NCI-H2171 treated with DMSO at 0.1 percent for 48 hours (cell line): ENCODE measurements around the gene RBMS3.
"Not testable (repeated sequence)": the region's sequence is repeated elsewhere in the genome, so short reads cannot be mapped to it uniquely, and the experiment has no call there.

ENCODE experiments used
- DNase-seq: peaks from one replicate; lab custom pipeline; 2025; lab: John Stamatoyannopoulos, UW

Gene RBMS3

GRCh38 chr3:29789686-29790085 is 508.8 kb downstream of the RBMS3 start:
- no peak for DNase-seq

GRCh38 chr3:29796808-29797207 is 515.9 kb downstream of the RBMS3 start:
- DNase-seq: no peak

GRCh38 chr3:29802057-29802456 is 521.2 kb downstream of the RBMS3 start:
- DNase-seq: no peak

DNA sequence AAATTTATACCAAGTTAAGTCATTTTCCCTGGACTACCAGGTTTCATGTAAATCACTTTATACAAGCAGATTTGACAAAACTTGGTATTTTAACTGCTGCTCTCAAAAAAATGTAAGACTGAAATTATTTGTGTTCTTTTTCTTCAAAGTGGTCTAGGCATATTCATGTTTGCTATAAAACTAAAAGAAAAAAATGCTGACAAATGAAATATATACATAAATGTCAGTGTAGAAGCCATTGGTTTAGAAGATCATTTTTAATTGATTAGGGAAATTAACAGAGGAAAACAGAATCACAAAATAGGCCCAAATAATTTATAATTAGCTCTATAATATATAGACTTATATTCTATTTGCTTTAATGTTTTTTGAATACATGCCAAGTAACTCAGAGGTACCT is 523.2 kb downstream of the RBMS3 start:
- DNase-seq: no peak

DNA sequence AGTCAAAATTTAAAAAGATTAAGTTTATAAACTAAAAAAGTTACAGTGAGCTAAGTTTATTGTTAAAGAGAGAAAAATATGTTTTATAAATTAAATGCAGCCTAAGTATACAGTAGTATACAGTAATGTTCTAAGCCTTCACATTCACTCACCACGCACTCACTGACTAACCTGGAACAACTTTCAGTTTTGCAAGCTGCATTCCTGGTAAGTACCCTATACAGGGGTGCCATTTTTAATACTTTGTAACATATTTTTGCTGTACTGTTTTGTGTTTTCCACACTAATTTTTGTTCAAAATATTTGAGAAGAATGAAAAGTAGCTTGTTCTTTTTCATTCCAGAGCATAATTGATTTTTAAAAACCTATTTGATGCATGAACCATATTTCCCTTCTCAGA is 524.9 kb downstream of the RBMS3 start:
- no peak for DNase-seq

DNA sequence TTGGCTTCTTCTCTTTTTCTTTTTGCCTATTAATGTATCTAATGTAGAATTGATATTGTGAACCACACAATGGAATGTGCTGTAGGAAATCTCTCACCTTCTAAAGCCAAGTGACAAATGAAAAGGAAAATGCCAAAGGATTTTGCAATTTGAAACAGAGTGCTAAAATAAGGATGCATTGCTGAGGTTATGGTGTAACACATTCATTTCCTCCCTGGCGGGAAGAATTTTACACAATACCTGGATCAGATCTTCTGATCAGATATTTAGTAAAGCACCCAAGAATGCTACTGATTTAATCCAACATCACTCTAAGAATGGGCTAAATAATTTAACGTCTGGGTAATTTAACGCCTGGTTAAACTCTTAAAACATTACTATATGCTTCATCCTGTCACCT is 527.5 kb downstream of the RBMS3 start:
- DNase-seq: not testable (repeated sequence)

DNA sequence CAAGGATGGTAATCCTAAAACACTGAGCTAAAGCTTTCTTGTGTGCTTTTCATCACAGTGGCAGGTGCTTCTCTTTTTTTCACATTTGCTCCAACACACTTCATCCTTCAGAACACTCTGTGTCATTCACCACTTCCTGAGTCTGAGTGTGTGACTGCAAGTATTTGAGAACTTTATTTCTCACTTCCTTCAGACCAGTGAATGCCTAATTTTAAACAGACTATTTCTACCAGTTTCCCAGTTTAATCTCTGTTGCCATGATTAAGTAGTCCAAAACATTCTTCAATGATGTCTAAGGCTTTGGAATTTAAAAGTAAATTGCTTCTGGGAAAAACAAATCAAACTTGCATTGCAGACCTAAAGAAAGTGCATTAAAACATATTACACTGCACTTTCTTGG is 541.2 kb downstream of the RBMS3 start:
- no peak for DNase-seq

DNA sequence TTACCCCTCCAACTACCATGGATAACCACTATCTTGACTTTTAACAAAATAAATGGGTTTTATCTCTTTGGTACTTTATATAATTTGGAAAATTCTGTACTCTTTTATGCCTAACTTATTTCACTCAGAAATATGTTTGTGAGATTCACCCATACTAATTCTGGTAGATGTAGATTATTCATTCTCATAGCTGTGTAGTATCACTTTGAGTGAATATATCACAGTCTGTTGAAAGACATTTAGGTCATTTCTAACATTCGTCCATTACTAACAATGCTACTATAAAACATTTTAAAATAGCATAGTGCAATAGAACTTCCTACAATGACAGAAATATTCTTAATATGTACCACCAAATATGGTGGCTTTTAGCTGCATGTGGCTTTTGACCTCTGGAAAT is 542.4 kb downstream of the RBMS3 start:
- DNase-seq: no peak

GRCh38 chr3:29826712-29827111 is 545.8 kb downstream of the RBMS3 start:
- no peak for DNase-seq

GRCh38 chr3:29827756-29828155 is 546.9 kb downstream of the RBMS3 start:
- no peak for DNase-seq

GRCh38 chr3:29829340-29829739 is 548.5 kb downstream of the RBMS3 start:
- DNase-seq: no peak

- no peak for DNase-seq
These were observed 569.8 kb downstream of the RBMS3 start for GRCh38 chr3:29850641-29851040.

GRCh38 chr3:29852767-29853166 is 571.9 kb downstream of the RBMS3 start:
- no peak for DNase-seq

DNA sequence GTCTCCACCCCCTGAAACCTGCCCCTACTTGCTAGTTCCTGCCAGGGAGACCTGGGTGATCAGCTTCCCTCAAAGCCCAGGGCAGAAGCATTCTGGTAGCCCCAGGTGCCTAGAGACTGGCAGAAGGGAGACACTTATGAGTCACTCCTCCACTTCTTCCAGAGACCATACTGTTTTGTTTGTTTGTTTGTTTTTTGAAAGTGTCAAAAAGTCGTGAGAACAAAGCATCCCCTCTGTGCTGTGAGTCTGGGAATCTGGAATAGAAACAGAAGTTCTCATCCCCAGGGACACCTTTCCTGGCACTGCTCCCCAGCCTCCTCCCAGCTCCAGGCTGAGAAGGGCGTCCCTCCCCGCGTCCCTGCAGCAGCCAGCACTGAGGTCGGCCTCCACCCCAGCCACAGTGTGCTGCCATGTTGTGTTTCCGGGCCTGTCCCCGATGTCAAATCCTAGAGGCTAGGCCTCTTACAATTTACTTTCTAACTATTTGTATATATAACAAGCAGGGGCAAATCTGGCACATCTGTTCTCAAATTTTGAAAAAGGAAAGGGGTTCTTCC is 573.0 kb downstream of the RBMS3 start:
- DNase-seq: peak; percentile 17

GRCh38 chr3:29854821-29855220 is 574.0 kb downstream of the RBMS3 start:
- no peak for DNase-seq

GRCh38 chr3:29859726-29860270 is 578.9 kb downstream of the RBMS3 start:
- no peak for DNase-seq

GRCh38 chr3:29864809-29865208 is 583.9 kb downstream of the RBMS3 start:
- DNase-seq: no peak

GRCh38 chr3:29868543-29869101 is 587.8 kb downstream of the RBMS3 start:
- no peak for DNase-seq

DNA sequence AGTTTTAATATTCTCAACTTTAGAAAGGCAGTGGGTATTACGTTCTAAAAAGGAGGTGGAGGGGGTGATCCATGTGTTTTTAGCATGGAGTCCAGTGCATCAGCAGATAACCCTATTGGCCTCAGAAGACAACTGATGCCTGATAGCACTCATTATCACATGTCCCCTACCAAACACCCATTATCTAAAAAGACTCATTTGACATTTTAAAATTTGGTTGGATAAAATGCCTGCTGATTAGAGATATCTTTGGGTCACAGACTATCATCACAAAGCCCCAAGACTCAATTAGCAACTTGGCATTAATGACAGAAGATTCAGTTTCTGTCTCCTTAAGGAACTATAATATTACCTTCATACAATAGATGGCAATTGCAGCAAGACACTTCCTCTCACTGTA is 589.3 kb downstream of the RBMS3 start:
- no peak for DNase-seq

DNA sequence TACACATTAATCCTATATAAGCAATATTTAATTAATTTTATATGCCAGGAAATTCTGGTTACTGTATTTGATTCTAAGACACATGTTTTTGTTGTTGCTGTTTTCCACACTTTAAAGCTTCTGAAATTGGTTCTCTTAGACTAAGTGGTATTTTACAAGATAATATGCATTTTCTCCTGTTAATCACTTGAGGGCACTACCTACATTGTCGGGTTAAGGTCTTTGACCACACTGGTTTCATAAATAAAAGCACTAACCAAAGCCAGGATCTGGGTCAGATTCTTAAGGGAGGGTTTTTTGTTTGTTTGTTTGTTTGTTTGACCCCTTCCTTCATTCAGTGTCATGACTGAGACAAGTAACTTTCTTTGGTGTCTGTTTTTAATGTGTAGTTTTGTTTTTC is 590.2 kb downstream of the RBMS3 start:
- DNase-seq: no peak

GRCh38 chr3:29880809-29881208 is 599.9 kb downstream of the RBMS3 start:
- no peak for DNase-seq

- DNase-seq: no peak
These were observed 606.6 kb downstream of the RBMS3 start for GRCh38 chr3:29887451-29887850.

- no peak for DNase-seq
These were observed 608.3 kb downstream of the RBMS3 start for GRCh38 chr3:29889215-29889614.

DNA sequence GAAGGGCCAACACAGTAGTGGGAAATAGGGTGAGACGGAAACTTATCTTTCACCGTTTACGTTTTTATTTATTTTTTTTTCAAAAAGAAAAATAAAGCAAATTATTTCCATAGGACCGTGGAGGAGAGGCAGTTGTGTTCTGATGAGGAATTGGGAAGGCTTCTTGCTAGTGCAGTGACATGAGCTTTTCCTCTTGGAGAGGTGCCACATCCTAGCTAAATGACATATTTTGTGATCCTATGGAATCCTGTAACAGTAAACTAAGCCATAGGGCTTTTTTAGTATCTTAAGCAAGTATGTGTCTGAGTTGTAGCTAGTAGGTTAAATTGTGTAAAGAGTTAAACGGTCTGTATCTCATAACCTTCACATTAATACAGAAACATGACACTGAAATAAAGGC is 609.9 kb downstream of the RBMS3 start:
- no peak for DNase-seq
